ELF-1 (cell line): ENCODE data around the gene AASDHPPT.
"Not testable (repeated sequence)": the region's sequence is repeated elsewhere in the genome, so short reads cannot be mapped to it uniquely, and the experiment has no call there.

ENCODE experiments used
- DNase-seq: peaks from one replicate; pipeline ENCODE4 v3.0.0-alpha.2; 2016; ENCODE audit warnings: low read depth, low spot score

AASDHPPT gene, protein sequence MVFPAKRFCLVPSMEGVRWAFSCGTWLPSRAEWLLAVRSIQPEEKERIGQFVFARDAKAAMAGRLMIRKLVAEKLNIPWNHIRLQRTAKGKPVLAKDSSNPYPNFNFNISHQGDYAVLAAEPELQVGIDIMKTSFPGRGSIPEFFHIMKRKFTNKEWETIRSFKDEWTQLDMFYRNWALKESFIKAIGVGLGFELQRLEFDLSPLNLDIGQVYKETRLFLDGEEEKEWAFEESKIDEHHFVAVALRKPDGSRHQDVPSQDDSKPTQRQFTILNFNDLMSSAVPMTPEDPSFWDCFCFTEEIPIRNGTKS

GRCh38 chr11:106077609-106078455 lies at the start of gene AASDHPPT:
AASDHPPT (plus strand) TSS chr11:106077662; CDS start chr11:106077711, 49 bp downstream.
- no peak for DNase-seq

DNA sequence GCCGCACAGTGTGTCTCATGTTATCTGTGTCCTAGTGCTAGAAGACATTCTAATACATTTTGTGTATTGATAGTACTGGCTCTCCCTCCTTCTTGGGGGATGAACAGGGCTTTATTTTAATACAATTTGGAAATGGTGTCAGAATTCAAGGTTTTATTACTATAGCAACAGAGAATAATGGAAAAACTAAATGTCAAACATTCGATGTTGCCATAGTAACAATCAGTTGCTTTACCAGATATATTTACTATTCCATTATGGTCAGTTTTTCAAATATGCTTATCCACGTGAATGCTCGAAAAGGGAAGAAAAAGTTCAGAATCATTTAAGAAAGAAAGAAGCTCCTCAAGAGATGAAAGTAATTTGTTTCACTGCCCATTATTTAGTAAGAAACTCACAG lies 46.9 kb upstream of the AASDHPPT start:
- DNase-seq, result no peak

DNA sequence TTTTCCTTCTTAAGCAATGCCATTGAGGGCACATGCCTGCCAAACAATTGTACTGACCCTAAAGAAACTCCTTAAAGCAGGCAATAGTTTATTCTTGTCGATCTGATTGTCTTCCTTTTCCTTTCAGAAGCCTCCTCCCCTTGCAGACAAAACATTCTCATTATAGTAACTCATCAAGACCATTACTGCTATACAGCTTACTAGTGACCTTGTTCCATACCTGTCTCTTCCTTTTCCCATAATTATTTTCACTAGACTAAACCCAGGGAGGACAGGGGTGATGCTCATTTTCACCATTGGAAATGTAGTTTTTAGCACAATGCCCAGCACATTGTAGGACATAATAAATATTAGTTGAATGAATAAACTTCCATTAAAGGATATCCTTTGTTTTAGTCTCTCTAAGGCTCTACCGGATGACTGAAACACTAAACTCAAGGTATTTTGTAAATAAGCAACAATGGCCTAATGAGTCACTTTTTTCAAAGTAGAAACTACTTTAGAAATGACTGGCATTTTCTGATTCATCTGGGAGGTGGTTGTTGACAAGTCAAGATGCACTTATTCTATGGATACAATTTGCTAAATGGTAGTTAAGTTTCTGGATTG lies 46.2 kb upstream of the AASDHPPT start:
- DNase-seq, result no peak

DNA sequence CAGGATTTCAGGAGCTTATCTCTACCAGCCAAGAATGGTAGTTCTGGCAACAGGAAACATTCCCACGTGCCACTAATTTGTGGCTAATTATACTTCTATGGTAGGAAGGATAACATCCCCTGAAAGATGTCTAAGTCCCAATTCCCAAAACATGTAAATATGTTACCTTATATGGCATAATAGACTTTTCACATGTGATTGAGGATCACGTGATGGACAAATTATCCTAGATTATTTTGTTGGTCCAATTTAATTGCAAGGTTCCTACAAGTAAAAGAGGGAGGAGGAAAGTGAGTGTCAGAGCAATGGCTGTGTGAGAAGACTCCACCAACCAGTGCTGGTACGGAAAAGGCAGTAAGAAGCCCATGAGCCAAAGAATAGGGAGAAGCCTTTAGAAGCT lies 45.5 kb upstream of the AASDHPPT start:
- no peak for DNase-seq

DNA sequence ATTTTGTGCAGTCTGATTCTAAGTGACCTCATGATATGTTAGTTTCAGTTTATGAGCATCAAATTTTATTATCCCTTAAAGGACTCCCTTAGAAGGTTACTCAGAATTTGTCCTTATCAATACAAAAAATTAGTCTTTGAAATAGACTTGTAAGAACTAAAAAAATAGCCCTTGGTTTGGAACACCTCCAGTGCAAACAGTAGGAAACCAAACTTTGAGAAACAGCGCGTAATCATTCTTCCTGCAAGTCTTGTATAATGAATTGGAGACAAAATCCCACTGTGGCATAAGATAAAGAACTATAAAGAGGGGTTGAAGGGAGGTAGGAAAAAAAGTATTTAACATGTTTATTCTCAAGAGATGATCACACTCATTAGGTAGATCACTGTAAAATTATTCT lies 44.6 kb upstream of the AASDHPPT start:
- DNase-seq, result no peak

GRCh38 chr11:106043540-106043939 lies 33.9 kb upstream of the AASDHPPT start:
- DNase-seq, result no peak

GRCh38 chr11:106047631-106048030 lies 29.8 kb upstream of the AASDHPPT start:
- no peak for DNase-seq

DNA sequence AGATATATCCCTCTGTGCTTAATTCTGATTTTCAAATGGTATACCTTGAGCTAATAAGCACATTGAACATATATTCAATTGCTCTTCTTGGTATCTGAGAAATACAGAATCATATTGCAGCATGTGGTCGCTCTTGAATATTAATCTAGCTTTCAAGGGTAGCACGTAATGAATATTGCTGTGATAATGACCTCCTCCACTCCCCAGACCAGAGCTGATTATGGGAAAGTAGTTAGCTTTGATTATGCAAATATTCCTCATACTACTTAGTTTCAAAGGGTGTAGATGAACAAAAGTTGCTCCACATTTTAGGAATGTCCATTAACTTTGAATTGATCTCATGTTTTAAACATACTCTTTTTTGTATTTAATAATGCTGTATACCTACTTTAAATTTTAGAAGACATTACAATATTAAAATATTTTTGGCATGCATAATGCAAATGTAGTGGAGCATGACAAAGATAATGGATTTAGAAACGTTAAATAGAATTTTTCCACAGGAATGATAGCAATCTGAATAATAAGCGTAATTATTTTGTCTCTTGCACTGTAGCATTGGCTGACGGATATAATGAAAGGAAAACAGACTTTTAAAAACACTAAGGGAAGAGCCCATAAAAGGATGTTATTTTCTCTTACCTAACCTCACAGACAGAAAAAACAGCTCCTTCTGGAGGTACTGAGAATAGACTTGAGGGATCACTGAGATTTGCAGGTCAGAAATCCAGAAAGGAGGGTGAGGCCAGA lies 27.6 kb upstream of the AASDHPPT start:
- no peak for DNase-seq

DNA sequence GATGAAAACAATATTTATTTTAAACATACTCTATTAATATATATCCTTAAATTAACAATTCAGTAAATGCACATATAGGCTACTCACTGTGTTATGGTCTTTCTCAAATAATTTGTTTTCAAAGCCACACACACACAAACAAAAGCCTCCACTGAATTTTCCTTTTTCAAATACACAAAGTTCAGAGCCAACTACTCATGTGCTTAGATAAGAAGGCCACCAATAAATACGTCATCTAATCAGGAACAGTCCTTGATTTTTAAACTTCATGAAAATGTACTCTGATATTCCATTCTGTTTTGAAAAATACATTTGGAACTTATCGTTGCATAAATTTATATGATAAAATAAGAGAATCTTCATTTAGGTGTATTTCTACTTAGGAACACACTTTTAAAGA lies 26.4 kb upstream of the AASDHPPT start:
- no peak for DNase-seq

- not testable (repeated sequence) for DNase-seq
Observed at GRCh38 chr11:106058377-106058776, 19.1 kb upstream of the AASDHPPT start.

- no peak for DNase-seq
Observed at GRCh38 chr11:106059617-106060016, 17.8 kb upstream of the AASDHPPT start.

- DNase-seq, result peak; percentile 9
Observed at GRCh38 chr11:106061249-106061784, 16.1 kb upstream of the AASDHPPT start.

DNA sequence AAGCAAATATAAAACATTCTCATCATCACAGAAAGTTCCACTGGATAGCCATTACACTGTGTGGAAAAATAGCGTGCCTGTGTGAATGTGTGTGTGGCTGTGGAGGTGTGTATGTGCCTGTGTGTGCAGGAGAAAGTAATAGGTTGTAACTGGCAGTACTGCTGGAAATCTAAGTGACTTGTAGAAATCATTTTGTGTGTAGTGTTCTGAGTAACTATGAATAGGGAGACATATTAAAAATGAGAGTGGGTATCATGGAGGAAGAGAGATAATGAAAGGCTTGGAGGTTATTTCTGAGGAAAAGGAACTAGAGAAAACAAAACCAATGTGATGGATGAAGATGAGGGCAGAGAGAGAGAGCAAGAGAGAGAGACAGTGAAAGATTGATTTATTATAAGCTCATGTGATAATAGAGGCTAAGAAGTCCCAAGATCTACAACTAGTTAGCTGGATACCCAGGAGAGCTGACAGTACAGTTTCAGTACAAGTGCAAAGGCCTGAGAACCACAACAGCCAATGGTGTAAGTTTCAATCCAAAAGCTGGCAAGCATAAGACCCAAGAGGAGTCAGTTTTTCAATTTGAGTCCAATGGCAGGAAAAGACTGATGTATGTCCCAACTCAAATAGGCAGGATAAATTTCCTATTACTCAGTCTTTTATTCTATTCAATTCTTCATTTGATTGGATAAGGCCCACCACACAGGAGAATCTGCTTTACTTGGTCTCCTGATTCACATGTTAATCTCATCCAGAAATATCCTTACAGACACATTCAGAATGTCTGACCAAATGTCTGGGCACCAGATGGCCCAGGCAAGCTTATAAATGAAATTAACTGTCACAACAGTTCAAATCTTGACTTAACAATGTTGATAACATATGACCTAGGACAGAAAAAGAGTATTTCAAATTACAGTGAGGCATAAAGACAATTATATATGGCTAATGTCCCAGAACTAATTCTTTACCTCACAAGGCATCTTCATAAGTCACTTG lies 15.2 kb upstream of the AASDHPPT start:
- DNase-seq, result no peak

DNA sequence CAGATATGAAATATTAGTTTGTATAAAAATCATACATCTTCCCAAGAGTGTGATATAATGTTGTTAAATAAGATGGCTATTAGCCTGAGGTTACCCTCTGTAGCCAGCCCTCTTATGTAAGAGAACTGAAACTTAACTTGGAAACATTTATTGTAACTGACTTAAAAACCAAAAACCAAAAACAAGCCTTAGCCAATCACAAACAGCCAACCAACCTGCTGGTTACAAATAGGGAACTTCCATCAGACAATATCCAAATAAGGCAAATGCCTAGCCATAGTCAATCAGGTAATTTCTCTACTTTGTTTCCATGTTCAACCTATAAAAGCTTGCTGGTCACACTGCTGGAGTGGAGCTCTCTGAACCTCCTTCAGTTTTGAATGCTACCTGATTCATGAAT lies 14.5 kb upstream of the AASDHPPT start:
- DNase-seq, result no peak

DNA sequence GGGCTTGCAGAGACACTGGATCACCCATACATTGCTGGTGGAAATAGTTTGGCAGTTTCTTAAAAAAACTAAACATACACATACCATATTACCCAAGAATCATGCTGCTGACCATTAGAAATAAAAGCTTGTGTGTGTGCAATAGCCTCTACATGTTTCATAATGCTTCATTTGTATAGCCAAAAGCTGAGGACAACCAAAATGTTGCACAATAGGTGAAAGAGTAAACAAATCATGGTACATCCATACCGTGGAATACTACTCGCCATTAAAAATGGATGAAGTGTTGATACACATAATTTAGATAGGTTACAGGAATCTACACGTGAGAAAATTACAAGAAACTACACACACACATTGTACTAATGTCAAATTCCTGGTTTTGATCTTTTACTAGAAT lies 6.9 kb upstream of the AASDHPPT start:
- DNase-seq, result no peak

DNA sequence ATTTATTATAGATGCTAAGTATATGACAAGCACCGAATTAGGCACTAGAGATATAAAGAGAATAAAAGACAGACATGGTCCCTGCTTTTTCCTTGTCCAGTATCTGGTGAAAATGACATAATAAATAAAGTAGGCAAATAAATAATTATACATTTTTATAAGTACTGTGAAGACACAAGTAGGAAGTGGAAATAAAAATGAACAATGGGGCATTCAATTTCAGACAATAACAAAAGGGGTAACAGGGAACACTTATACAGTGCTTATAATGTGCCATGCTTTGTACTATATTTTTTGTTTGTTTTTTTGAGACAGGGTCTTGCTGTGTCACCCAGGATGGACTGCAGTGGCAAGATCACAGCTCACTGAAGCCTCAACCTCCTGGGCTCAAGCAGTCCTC lies 4.7 kb upstream of the AASDHPPT start:
- no peak for DNase-seq

GRCh38 chr11:106076171-106076918 lies 1.1 kb upstream of the AASDHPPT start:
- DNase-seq, result no peak

GRCh38 chr11:106076919-106077608 lies 398 bp upstream of the AASDHPPT start, which contains the start of gene KBTBD3:
KBTBD3 (minus strand) TSS chr11:106077347; CDS start chr11:106059097, 18,250 bp downstream.
- DNase-seq, result peak; percentile 99

DNA sequence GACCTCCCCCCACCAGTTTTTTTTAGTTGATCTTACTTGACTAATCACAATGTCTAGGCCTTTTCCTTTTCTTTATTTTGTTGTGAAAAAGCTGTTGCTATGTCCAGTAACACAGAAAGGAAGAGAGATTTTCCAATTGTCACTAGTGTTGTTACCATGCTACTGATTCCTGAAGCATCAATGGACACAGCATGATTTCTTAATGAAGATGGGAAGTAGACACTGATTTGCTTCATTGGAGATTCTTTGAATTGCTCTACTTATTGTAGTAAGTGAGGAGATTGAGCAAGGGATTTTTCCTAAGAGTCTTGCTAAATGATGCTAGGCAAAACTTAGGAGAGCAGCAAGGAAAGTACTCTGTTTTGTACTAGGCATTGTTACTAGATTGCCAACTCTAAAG lies 4.6 kb downstream of the AASDHPPT start:
- DNase-seq, result no peak
